COLO668 (cell line): ENCODE data around the gene GPRC5D.

Experiments used
- DNase-seq: peaks from one replicate; lab custom pipeline; 2025; ENCODE audit not compliant: unreplicated experiment; lab: John Stamatoyannopoulos, UW

Gene GPRC5D

GRCh38 chr12:12938541-12938940, 13.4 kb downstream of the GPRC5D start:
- no peak for DNase-seq

GRCh38 chr12:12936983-12937491, 14.9 kb downstream of the GPRC5D start:
- DNase-seq, result no peak

- no peak for DNase-seq
Observed at GRCh38 chr12:12934556-12934955, 17.4 kb downstream of the GPRC5D start.

GRCh38 chr12:12933742-12934141, 18.2 kb downstream of the GPRC5D start:
- DNase-seq, result no peak

GRCh38 chr12:12930633-12931219, 21.2 kb downstream of the GPRC5D start:
- no peak for DNase-seq

- no peak for DNase-seq
Observed at GRCh38 chr12:12929696-12930095, 22.3 kb downstream of the GPRC5D start.

- peak; percentile 74 for DNase-seq
Observed at GRCh38 chr12:12927211-12928079, 24.5 kb downstream of the GPRC5D start.

- no peak for DNase-seq
Observed at GRCh38 chr12:12926571-12927071, 25.3 kb downstream of the GPRC5D start.

- DNase-seq, result no peak
Observed at GRCh38 chr12:12925388-12925787, 26.6 kb downstream of the GPRC5D start.

GRCh38 chr12:12924169-12924568, 27.8 kb downstream of the GPRC5D start:
- no peak for DNase-seq

- DNase-seq, result no peak
Observed at GRCh38 chr12:12922978-12923377, 29.0 kb downstream of the GPRC5D start.

- DNase-seq, result no peak
Observed at GRCh38 chr12:12922191-12922616, 29.8 kb downstream of the GPRC5D start.

- DNase-seq, result no peak
Observed at GRCh38 chr12:12919666-12920435, 32.1 kb downstream of the GPRC5D start.

GRCh38 chr12:12918781-12919389, 33.1 kb downstream of the GPRC5D start:
- no peak for DNase-seq

GRCh38 chr12:12917517-12917916, 34.5 kb downstream of the GPRC5D start:
- no peak for DNase-seq

- DNase-seq, result peak; percentile 64
Observed at GRCh38 chr12:12916135-12916944, 35.6 kb downstream of the GPRC5D start.

GRCh38 chr12:12915656-12916055, 36.3 kb downstream of the GPRC5D start:
- no peak for DNase-seq

- no peak for DNase-seq
Observed at GRCh38 chr12:12912711-12913110, 39.3 kb downstream of the GPRC5D start.

- DNase-seq, result no peak
Observed at GRCh38 chr12:12909995-12910420, 42.0 kb downstream of the GPRC5D start.
